ENCODE measurements around the gene APEX1.
A peak's percentile ranks its signal among the peaks of the same experiment; 100 is the strongest.
"Not testable (repeated sequence)": the region's sequence is repeated elsewhere in the genome, so short reads cannot be mapped to it uniquely, and the experiment has no call there.

APEX1 gene

DNA sequence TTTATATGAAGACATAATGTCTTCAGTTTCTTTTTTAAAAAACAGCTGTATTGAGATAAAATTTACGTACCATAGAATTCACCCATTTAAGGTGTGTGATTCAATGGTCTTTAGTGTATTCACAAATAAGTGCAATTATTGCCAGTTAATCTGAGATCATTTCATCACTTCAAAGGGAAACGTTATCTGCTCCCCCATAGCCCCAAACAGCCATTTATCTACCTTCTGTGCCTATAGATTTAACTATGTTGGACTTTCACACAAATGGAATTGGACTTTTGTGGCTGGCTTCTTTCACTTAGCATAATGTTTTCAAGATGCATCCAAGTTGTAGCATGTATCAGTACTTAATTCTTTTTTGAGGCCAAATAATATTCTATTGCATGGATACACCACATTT lies 23.9 kb downstream of the APEX1 start:
- DNase-seq: no peak

GRCh38 chr14:20482382-20482781 lies 27.4 kb downstream of the APEX1 start:
- DNase-seq: no peak

DNA sequence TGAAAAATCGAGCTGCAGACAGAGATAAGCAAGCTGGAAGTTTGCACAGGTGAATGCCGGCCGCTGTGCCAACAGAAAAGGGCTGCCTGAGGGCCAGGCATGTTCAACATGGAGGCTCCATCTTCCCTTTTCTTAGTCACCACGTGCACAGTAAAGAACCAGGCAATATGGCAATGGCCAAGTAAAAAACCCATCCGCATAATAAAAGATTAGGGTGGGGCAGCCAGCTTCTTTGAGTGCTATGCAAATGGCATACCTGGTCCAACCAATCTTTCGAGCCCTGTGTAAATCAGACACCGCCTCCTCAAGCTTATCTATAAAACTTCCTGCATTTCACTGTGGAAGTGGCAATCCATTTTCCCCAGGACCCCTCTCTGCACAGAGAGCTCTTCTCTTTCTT lies 30.9 kb downstream of the APEX1 start:
- no peak for DNase-seq

DNA sequence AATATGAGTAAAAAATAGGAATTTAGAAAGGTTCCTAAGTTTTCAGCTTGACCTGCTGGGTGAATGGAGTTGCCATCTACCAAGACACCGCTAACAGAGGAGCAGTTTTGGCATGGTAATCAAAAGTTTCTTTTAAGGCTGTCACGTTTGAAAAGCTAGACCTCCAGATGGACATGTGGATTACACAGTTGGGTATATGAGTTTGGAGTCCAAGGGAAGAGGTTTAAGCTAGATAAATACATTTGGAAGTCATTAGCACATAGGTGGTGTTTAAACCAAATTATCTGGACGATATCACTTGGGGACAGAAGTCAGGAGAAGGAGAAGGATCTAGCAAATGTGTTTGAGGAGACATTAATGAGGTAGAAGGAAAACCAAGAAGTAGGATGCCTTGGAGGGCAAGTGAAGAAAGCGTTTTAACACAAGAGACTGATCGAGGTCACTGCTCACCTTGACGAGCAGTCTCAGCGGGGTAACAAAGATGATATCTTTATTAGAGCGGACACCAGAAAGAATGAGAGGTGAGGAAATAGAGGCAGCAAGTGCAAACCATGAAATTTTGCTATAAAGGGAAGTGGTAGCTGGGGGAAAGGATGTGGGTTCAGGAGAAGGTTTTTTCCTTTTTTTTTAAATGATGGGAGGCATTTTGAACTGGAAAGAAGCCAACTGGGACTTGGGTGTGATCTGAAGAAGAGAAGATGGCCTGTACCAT lies 31.8 kb downstream of the APEX1 start:
- no peak for DNase-seq

DNA sequence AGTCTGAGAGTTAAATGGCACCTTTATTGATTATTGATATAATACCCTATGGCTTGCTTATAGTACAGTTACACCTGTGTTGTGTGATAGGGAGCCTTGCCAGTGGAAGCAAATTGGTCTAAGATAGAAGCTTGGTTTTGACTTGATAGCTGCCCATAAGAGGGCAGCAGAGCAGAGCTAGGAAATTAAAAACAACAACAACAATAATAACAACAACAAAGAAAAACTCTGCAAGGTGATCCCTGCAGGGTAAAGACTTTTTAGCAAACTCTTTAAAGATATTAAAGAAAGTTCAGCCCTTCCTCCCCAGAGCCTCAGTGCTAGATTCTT lies 32.3 kb downstream of the APEX1 start:
- DNase-seq: no peak

DNA sequence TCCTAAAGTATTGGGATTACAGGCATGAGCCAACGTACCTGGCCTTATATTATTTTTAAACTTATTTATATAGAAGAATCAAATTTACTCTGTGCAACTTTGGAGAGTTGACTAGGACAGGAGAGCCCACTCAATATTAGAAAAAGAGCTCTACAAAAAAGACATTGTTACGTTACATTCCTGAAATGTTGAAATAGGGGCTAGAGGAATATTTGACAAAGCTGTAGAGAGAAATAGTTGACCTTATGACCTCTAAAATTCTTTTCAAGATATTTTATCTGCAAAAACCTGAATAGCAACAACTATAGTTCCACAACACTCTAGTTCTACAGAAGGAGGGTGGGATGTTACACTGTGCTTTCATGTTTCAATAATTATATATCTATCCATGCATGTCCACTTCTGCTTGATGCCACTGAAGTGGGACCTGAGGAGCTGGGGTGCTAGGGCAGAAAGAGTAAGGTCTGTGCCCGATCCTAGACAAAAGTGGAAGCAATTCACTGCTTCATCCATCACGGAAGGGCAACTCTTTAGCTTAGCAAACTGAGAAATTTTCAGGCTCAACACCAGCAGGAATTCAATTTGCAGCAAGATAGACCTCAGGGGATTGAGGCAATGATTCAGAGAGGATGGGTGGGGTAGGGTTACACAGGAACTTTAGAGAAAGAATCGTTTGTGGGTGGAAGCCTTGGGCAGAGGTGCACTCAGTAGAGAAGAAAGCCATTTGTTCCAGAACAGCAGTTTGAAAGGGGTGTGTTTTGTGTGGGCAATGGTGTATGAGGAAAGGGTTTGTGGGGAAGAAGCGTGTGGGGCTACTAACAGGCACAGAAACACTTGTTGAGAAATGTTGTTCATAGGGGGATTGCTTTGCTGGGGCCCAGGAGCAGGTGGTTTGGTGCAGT lies 34.3 kb downstream of the APEX1 start:
- peak; percentile 7 for DNase-seq

- no peak for DNase-seq
These were observed 35.5 kb downstream of the APEX1 start for GRCh38 chr14:20490563-20490962.

DNA sequence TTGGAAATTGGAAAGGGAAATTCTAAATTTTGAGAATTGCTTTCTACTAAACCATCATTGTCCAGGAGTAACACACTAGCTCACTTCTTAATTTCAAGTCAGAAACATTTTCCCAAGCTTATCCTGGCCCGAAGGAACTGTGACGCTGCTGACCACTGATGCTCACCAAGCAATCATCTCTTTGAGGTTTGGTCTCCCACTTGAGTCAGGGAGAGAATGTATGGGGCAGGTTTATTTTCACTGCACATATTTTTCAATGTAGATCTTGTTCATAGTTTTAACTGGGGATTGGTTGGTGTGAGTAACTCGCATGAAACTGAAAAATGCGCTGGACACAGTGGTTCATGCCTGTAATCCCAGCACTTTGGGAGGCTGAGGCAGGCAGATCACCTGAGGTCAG lies 37.5 kb downstream of the APEX1 start:
- DNase-seq: no peak

DNA sequence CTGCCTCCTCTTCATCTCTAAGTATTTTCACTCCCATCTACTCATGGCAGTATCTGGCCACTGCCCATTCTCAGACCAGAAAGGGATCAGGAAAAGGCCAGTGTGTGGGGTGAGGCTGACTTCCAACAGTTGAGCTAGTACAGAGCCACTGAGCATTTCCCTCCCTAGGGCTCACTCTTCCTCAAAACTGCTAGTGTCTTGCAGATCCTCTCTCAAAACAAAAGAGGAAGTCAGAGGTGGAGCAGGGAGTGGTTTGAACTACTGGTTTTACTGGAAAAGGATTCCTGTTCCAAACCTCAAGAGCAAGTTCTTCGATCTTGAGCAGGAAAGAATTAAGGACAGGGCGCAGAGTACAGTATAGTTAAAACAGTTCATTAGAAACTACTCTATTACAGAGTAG lies 38.6 kb downstream of the APEX1 start:
- DNase-seq: no peak

DNA sequence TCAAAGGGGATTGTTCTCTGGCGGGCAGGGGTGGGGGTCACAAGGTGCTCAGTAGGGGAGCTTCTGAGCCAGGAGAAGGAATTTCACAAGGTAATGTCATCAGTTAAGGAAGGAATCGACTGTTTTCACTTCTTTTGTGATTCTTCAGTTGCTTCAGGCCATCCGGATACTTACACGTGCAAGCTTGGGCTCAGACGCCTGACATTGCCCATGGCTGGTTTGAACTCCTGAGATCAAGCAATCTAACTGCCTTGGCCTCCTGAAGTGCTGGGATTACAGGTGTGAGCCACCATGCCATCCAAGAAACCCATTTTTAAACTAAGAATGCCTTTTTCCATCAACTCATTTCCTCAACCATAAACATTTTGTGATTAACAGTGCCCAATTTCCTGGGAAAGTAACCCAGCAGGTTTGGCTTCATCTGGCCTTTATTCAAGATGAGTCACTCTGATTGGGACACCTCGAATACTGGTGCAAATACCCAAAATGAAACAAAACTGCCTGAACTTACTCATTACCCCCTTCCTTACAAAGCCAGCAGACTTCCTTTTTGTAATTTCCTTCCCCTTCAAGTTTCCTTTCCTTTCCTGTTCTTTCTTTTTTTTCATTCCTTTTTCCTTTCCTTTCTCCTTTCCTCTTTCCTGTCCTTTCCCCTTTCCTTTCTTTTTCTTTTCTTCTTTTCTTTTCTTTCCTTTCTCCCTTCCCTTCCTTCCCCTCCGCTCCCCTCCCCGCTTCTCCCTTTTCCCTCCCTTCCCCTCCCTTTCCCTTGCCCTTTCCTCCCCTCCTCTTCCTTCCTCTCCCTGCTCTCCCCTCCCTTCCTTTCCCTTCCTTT lies 40.1 kb downstream of the APEX1 start:
- peak; percentile 13 for DNase-seq

- no peak for DNase-seq
These were observed 43.6 kb downstream of the APEX1 start for GRCh38 chr14:20498622-20499021.

DNA sequence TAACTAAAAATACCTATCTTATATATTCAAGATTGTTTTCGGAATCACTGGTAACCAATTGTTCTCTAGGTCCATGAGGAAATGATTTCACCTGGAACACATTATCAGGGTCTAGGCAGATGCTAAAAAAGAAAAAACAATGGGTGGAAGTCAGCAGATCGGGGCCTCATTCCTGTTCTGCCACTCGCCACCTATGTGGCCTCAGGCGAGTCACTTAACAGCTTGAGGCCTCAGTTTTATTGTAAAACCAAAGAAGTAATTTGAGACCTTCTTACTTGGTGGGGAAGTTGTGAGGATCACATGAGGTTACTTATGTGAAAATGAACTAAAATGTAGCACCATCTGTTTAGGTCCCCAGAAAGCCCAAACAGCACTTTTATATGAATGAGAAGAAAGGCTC lies 44.1 kb downstream of the APEX1 start:
- DNase-seq: no peak

- DNase-seq: no peak
These were observed 44.9 kb downstream of the APEX1 start for GRCh38 chr14:20499881-20500280.

DNA sequence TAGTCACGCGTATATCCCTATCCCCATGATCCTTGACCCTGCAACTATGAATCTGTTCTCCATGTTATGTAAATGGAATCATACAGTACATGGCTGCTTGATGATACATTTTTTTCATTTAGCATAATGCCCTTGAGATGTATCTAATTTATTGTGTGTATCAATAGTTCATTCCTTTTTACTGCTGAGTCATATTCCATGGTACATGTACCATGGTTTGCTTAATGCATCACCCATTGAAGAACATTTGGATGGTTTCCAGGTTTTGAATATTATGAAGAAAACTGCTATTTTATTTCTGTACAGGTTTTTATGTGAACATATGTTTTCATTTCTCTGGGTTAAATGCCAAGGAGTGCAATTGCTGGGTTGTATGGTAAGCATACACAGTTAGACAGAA lies 46.3 kb downstream of the APEX1 start:
- peak; percentile 50 for DNase-seq

- no peak for DNase-seq
These were observed 48.9 kb downstream of the APEX1 start for GRCh38 chr14:20503898-20504297.

DNA sequence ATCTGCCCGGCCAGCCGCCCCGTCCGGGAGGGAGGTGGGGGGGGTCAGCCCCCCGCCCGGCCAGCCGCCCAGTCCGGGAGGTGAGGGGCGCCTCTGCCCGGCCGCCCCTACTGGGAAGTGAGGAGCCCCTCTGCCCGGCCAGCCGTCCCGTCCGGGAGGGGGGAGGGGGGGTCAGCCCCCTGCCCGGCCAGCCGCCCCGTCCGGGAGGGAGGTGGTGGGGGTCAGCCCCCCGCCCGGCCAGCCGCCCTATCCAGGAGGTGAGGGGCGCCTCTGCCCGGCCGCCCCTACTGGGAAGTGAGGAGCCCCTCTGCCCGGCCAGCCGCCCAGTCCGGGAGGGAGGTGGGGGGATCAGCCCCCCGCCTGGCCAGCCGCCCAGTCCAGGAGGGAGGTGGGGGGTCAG lies 51.2 kb downstream of the APEX1 start:
- DNase-seq: not testable (repeated sequence)

GRCh38 chr14:20506752-20507151 lies 51.7 kb downstream of the APEX1 start:
- not testable (repeated sequence) for DNase-seq

All from fibroblast of skin of right quadriceps (primary cell).